ENCODE data around the gene APOBEC3C. TPM values are rescaled to one million over a fixed set of nuclear protein-coding genes. Genes with fewer than 3 reads are reported as not detected.

Gene APOBEC3C
- total RNA-seq, 4 donors from 2014 or later: 4.1 to 35.5 (median 4.4) TPM

GRCh38 chr22:38966942-38967341 lies 47.1 kb upstream of the APOBEC3C start:
- H3K27me3 ChIP-seq: no peaks in the 10 kb centered on the region
- H3K9me3 ChIP-seq: no peaks in the 10 kb centered on the region
- H3K36me3 ChIP-seq: no peaks in the 10 kb centered on the region
- peaks cover 0 to 19% (median 0%) of the 10 kb centered on the region in 4 donors for H3K4me1 ChIP-seq
- no peak overlapping the region for H3K27ac ChIP-seq
- no peak for TF ChIP-seq POLR2A (IDR thresholded peaks at IDR 0.05)
- no peak for TF ChIP-seq CTCF (IDR thresholded peaks at IDR 0.05)
- DNase-seq: no peak
- no peak overlapping the region for H3K4me3 ChIP-seq

GRCh38 chr22:38967451-38968450 lies 46.3 kb upstream of the APOBEC3C start:
- Histone ChIP-seq H3K27me3 (no peaks in the 10 kb centered on the region), H3K27ac (no peak overlapping the region), H3K4me1 (peaks cover 0 to 19% (median 0%) of the 10 kb centered on the region in 4 donors), H3K36me3 (no peaks in the 10 kb centered on the region), H3K9me3 (no peaks in the 10 kb centered on the region), H3K4me3 (no peak overlapping the region)
- TF ChIP-seq POLR2A (IDR thresholded peaks at IDR 0.05): no peak
- no peak for TF ChIP-seq CTCF (IDR thresholded peaks at IDR 0.05)
- DNase-seq: peak in 1 of 3 donors; percentile 68

- Histone ChIP-seq H3K36me3 (no peaks in the 10 kb centered on the region), H3K9me3 (no peaks in the 10 kb centered on the region), H3K4me3 (no peak overlapping the region), H3K27ac (no peak overlapping the region), H3K27me3 (no peaks in the 10 kb centered on the region), H3K4me1 (peaks cover 0 to 11% (median 0%) of the 10 kb centered on the region in 4 donors)
- no peak for DNase-seq
- TF ChIP-seq POLR2A (IDR thresholded peaks at IDR 0.05) (no peak), CTCF (IDR thresholded peaks at IDR 0.05) (no peak)
These were observed 45.3 kb upstream of the APOBEC3C start for GRCh38 chr22:38968801-38969200.

- H3K36me3 ChIP-seq: no peaks in the 10 kb centered on the region
- no peaks in the 10 kb centered on the region for H3K4me1 ChIP-seq
- H3K9me3 ChIP-seq: no peaks in the 10 kb centered on the region
- no peak overlapping the region for H3K27ac ChIP-seq
- DNase-seq: no peak
- no peak for TF ChIP-seq CTCF (IDR thresholded peaks at IDR 0.05)
- no peak for TF ChIP-seq POLR2A (IDR thresholded peaks at IDR 0.05)
- H3K4me3 ChIP-seq: no peak overlapping the region
- H3K27me3 ChIP-seq: no peaks in the 10 kb centered on the region
These were observed 43.5 kb upstream of the APOBEC3C start for GRCh38 chr22:38970551-38970950.

GRCh38 chr22:38971202-38971601 lies 42.9 kb upstream of the APOBEC3C start:
- no peaks in the 10 kb centered on the region for H3K9me3 ChIP-seq
- no peaks in the 10 kb centered on the region for H3K4me1 ChIP-seq
- no peaks in the 10 kb centered on the region for H3K36me3 ChIP-seq
- no peak overlapping the region for H3K27ac ChIP-seq
- H3K27me3 ChIP-seq: no peaks in the 10 kb centered on the region
- DNase-seq: no peak
- no peak overlapping the region for H3K4me3 ChIP-seq
- TF ChIP-seq POLR2A (IDR thresholded peaks at IDR 0.05) (no peak), CTCF (IDR thresholded peaks at IDR 0.05) (no peak)
